WERI-Rb-1 (cell line): ENCODE results near the gene HEY2.

Source experiments
- DNase-seq: peaks from one replicate; pipeline ENCODE4 v3.0.0-alpha.2; 2020
- H3K27ac ChIP-seq: fragments of 250-450 bp; sonication (Bioruptor Pico); 2 replicates; pipeline ENCODE4 v1.5.1; 2020; ENCODE audit warnings: mild to moderate bottlenecking, moderate library complexity
- H3K27me3 ChIP-seq: fragments of 250-450 bp; sonication (Bioruptor Pico); 2 replicates; pipeline ENCODE4 v1.5.1; 2021; ENCODE audit warnings: mild to moderate bottlenecking, low read depth, moderate library complexity; ENCODE audit not compliant: insufficient read depth, severe bottlenecking
- H3K36me3 ChIP-seq: fragments of 250-450 bp; sonication (Bioruptor Pico); 2 replicates; pipeline ENCODE4 v1.5.1; 2020; ENCODE audit warnings: mild to moderate bottlenecking, moderate library complexity
- H3K4me3 ChIP-seq: 2 replicates; pipeline ENCODE4 v1.5.1; 2011; ENCODE audit warnings: low read depth, mild to moderate bottlenecking, control low read depth, low read length
- H3K9me3 ChIP-seq: fragments of 250-450 bp; sonication (Bioruptor Pico); 2 replicates; pipeline ENCODE4 v1.5.1; 2021; ENCODE audit warnings: mild to moderate bottlenecking, moderate library complexity; ENCODE audit not compliant: severe bottlenecking
- CTCF ChIP-seq: IDR thresholded peaks from 2 replicates; pipeline ENCODE4 v1.5.1; 2011; ENCODE audit warnings: low read depth, mild to moderate bottlenecking, control low read depth, inconsistent platforms, low read length

HEY2 gene

GRCh38 chr6:125714441-125715090 is 34.9 kb upstream of the HEY2 start:
- TF ChIP-seq CTCF: no peak

GRCh38 chr6:125717120-125717731 is 32.2 kb upstream of the HEY2 start:
- TF ChIP-seq CTCF: no peak
- DNase-seq: no peak
- H3K4me3 ChIP-seq: no peak overlapping the region
- H3K9me3 ChIP-seq: no peaks in the 10 kb centered on the region
- H3K36me3 ChIP-seq: no peaks in the 10 kb centered on the region
- no peak overlapping the region for H3K27ac ChIP-seq
- no peaks in the 10 kb centered on the region for H3K27me3 ChIP-seq

More at GRCh38 chr6:125714441-125715090, 34.9 kb upstream of the HEY2 start:
- Histone ChIP-seq H3K27me3 (no peaks in the 10 kb centered on the region), H3K9me3 (no peaks in the 10 kb centered on the region), H3K27ac (no peak overlapping the region), H3K4me3 (no peak overlapping the region), H3K36me3 (no peaks in the 10 kb centered on the region)
- DNase-seq: no peak

- no peak for TF ChIP-seq CTCF
- no peak overlapping the region for H3K4me3 ChIP-seq
- no peak for DNase-seq
- no peaks in the 10 kb centered on the region for H3K27me3 ChIP-seq
- H3K9me3 ChIP-seq: no peaks in the 10 kb centered on the region
- no peaks in the 10 kb centered on the region for H3K36me3 ChIP-seq
- H3K27ac ChIP-seq: no peak overlapping the region
Observed at GRCh38 chr6:125718109-125718508, 31.3 kb upstream of the HEY2 start.

GRCh38 chr6:125722886-125723285 is 26.5 kb upstream of the HEY2 start:
- TF ChIP-seq CTCF: no peak
- DNase-seq: no peak
- H3K36me3 ChIP-seq: no peaks in the 10 kb centered on the region
- H3K9me3 ChIP-seq: no peaks in the 10 kb centered on the region
- no peaks in the 10 kb centered on the region for H3K27me3 ChIP-seq
- H3K27ac ChIP-seq: no peak overlapping the region
- no peak overlapping the region for H3K4me3 ChIP-seq

- no peaks in the 10 kb centered on the region for H3K36me3 ChIP-seq
- H3K27ac ChIP-seq: no peak overlapping the region
- TF ChIP-seq CTCF: no peak
- H3K9me3 ChIP-seq: no peaks in the 10 kb centered on the region
- DNase-seq: no peak
- H3K4me3 ChIP-seq: no peak overlapping the region
- no peaks in the 10 kb centered on the region for H3K27me3 ChIP-seq
Observed at GRCh38 chr6:125727216-125727615, 22.2 kb upstream of the HEY2 start.

- no peak for DNase-seq
Observed at GRCh38 chr6:125728739-125729138, 20.7 kb upstream of the HEY2 start.

More at GRCh38 chr6:125728739-125729138, 20.7 kb upstream of the HEY2 start:
- H3K4me3 ChIP-seq: no peak overlapping the region
- TF ChIP-seq CTCF: no peak
- H3K27ac ChIP-seq: no peak overlapping the region
- no peaks in the 10 kb centered on the region for H3K9me3 ChIP-seq
- no peaks in the 10 kb centered on the region for H3K27me3 ChIP-seq
- no peaks in the 10 kb centered on the region for H3K36me3 ChIP-seq
